ENCODE results near the gene CDSN. TPM values are rescaled to one million over a fixed set of nuclear protein-coding genes. Genes with fewer than 3 reads are reported as not detected.

The CDSN gene
- polyA plus RNA-seq, 2 of the 4 experiments (the other 2 are of a cell fraction), result not detected

GRCh38 chr6:31110825-31111582, 9.2 kb downstream of the CDSN start:
- ChIA-PET CTCF (interaction anchor here (1.0 to 2.4 kb wide), 6 partner anchors 11 to 196 kb away, joined by 3 to 8 read pairs (median 4); no protein-coding TSS in a partner anchor), POLR2A (no interaction called here)
- Histone ChIP-seq H3K4me3 (no peak overlapping the region), H3K27ac (no peak overlapping the region), H3K4me2 (no peak overlapping the region), H3K4me1 (peaks cover 16% of the 10 kb centered on the region), H3K9me3 (no peaks in the 10 kb centered on the region)
- WGBS (ENCODE audit: missing lambda C conversion rate), result 80% methylated on average over 10 of the region's 11 CpGs
- DNase-seq (ENCODE audit: low read depth in 1 of 2, low spot score in 1 of 2), result no peak
- TF ChIP-seq POLR2A (IDR thresholded peaks at IDR 0.05; ENCODE audit: low read length), result no peak
- TF ChIP-seq RFX5 (IDR thresholded peaks at IDR 0.05), result no peak
- TF ChIP-seq ELK1 (IDR thresholded peaks at IDR 0.05; ENCODE audit: low read depth, low read length), result no peak
- no peak for TF ChIP-seq BHLHE40 (IDR thresholded peaks at IDR 0.05; ENCODE audit: low read depth, low read length)
- TF ChIP-seq EHF (CRISPR knock-in tag; IDR thresholded peaks at IDR 0.05), result no peak
- TF ChIP-seq EP300 (IDR thresholded peaks at IDR 0.05), result no peak
- TF ChIP-seq, protein P1, sequence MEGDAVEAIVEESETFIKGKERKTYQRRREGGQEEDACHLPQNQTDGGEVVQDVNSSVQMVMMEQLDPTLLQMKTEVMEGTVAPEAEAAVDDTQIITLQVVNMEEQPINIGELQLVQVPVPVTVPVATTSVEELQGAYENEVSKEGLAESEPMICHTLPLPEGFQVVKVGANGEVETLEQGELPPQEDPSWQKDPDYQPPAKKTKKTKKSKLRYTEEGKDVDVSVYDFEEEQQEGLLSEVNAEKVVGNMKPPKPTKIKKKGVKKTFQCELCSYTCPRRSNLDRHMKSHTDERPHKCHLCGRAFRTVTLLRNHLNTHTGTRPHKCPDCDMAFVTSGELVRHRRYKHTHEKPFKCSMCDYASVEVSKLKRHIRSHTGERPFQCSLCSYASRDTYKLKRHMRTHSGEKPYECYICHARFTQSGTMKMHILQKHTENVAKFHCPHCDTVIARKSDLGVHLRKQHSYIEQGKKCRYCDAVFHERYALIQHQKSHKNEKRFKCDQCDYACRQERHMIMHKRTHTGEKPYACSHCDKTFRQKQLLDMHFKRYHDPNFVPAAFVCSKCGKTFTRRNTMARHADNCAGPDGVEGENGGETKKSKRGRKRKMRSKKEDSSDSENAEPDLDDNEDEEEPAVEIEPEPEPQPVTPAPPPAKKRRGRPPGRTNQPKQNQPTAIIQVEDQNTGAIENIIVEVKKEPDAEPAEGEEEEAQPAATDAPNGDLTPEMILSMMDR (IDR thresholded peaks at IDR 0.05), result no peak
- no peak for TF ChIP-seq HEYL (CRISPR knock-in tag; IDR thresholded peaks at IDR 0.05)
- TF ChIP-seq REST (IDR thresholded peaks at IDR 0.05), result no peak
- no peak for TF ChIP-seq TP53 (CRISPR knock-in tag; IDR thresholded peaks at IDR 0.05)
- TF ChIP-seq FOSB (CRISPR knock-in tag; IDR thresholded peaks at IDR 0.05), result no peak
- TF ChIP-seq SREBF2 (IDR thresholded peaks at IDR 0.05), result no peak
- TF ChIP-seq, protein P2, sequence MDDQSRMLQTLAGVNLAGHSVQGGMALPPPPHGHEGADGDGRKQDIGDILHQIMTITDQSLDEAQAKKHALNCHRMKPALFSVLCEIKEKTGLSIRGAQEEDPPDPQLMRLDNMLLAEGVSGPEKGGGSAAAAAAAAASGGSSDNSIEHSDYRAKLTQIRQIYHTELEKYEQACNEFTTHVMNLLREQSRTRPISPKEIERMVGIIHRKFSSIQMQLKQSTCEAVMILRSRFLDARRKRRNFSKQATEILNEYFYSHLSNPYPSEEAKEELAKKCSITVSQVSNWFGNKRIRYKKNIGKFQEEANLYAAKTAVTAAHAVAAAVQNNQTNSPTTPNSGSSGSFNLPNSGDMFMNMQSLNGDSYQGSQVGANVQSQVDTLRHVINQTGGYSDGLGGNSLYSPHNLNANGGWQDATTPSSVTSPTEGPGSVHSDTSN (IDR thresholded peaks at IDR 0.05), result no peak
- TF ChIP-seq NR3C1 (IDR thresholded peaks at IDR 0.05), result no peak
- no peak for TF ChIP-seq SMC3 (IDR thresholded peaks at IDR 0.05)
- TF ChIP-seq HOXB5 (CRISPR knock-in tag; IDR thresholded peaks at IDR 0.05), result no peak
- no peak for TF ChIP-seq ZSCAN20 (CRISPR knock-in tag; IDR thresholded peaks at IDR 0.05)
- TF ChIP-seq FOSL2 (IDR thresholded peaks at IDR 0.05), result no peak
- TF ChIP-seq FOSL2 (CRISPR knock-in tag; IDR thresholded peaks at IDR 0.05), result no peak
- TF ChIP-seq CHD2 (IDR thresholded peaks at IDR 0.05; ENCODE audit: low read length, partially characterized antibody), result no peak
- FAIRE-seq, result no peak
- no peak for ATAC-seq

DNA sequence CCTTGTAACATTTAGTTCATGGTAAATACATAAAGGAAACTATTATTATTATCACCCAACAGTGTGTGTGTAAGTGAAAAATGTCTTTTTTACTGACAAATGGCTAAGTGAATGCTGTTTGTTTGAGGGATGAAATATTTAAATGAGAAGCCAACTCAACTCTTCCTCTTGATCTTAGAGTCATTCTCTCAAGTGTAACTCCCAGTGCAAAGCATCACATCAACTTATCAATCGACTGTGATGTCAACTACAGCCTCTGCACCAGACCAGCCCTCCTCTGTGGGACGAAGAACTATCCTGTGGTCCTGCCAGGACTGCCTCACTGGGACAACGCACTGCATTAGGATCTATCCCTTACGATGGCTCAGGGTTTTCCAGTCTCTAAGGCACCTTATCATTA, 13.2 kb downstream of the CDSN start:
- no peak overlapping the region for H3K27ac ChIP-seq
- no peaks in the 10 kb centered on the region for H3K4me1 ChIP-seq
- DNase-seq (ENCODE audit: low read depth in 1 of 2, low spot score in 1 of 2), result no peak
- no peaks in the 10 kb centered on the region for H3K9me3 ChIP-seq
- H3K4me2 ChIP-seq, result no peak overlapping the region
- no peak for ATAC-seq
- ChIA-PET CTCF (no interaction called here), POLR2A (no interaction called here)
- no peak overlapping the region for H3K4me3 ChIP-seq
- no peak for FAIRE-seq
- WGBS (ENCODE audit: missing lambda C conversion rate), result 70% methylated on average over 4 of the region's 4 CpGs
- TF ChIP-seq HOXB13 (CRISPR knock-in tag; IDR thresholded peaks at IDR 0.05; ENCODE audit: low read depth) (no peak), ELK1 (IDR thresholded peaks at IDR 0.05; ENCODE audit: low read depth, low read length) (no peak), HDAC2 (IDR thresholded peaks at IDR 0.05) (no peak), MAZ (IDR thresholded peaks at IDR 0.05; ENCODE audit: borderline replicate concordance, low read depth, low read length) (no peak), REST (IDR thresholded peaks at IDR 0.05) (no peak)
- TF ChIP-seq, protein P3, sequence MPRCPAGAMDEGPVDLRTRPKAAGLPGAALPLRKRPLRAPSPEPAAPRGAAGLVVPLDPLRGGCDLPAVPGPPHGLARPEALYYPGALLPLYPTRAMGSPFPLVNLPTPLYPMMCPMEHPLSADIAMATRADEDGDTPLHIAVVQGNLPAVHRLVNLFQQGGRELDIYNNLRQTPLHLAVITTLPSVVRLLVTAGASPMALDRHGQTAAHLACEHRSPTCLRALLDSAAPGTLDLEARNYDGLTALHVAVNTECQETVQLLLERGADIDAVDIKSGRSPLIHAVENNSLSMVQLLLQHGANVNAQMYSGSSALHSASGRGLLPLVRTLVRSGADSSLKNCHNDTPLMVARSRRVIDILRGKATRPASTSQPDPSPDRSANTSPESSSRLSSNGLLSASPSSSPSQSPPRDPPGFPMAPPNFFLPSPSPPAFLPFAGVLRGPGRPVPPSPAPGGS (IDR thresholded peaks at IDR 0.05), result no peak

Data from A549 (cell line).